Effector memory CD4-positive, alpha-beta T cell (primary cell): ENCODE data around the gene NLE1.

Source experiments
- DNase-seq, 3 donors: peaks; one replicate each; pipeline ENCODE4 v3.0.0-alpha.2; 2020
- H3K27ac ChIP-seq: 2 replicates; pipeline ENCODE4 v1.7.0; 2013; ENCODE audit warnings: mild to moderate bottlenecking, low read length, moderate library complexity; ENCODE audit not compliant: insufficient read depth, poor library complexity, severe bottlenecking
- H3K27me3 ChIP-seq: replicated peaks from 2 replicates; pipeline ENCODE4 v1.7.0; 2013; ENCODE audit warnings: mild to moderate bottlenecking, low read length; ENCODE audit not compliant: insufficient read depth, control insufficient read depth, poor library complexity, severe bottlenecking
- H3K36me3 ChIP-seq: 2 replicates; pipeline ENCODE4 v1.7.0; 2013; ENCODE audit warnings: mild to moderate bottlenecking, low read length, moderate library complexity; ENCODE audit not compliant: control insufficient read depth, insufficient read depth
- H3K4me1 ChIP-seq: 2 replicates; pipeline ENCODE4 v1.7.0; 2013; ENCODE audit warnings: low read length, mild to moderate bottlenecking; ENCODE audit not compliant: control insufficient read depth, insufficient read depth, poor library complexity, severe bottlenecking
- H3K4me3 ChIP-seq: 2 replicates; pipeline ENCODE4 v1.7.0; 2013; ENCODE audit warnings: low read length, low read depth, mild to moderate bottlenecking; ENCODE audit not compliant: insufficient read depth, poor library complexity, severe bottlenecking
- H3K9me3 ChIP-seq: 2 replicates; pipeline ENCODE4 v1.7.0; 2013; ENCODE audit warnings: mild to moderate bottlenecking, low read length, moderate library complexity; ENCODE audit not compliant: control insufficient read depth

Gene NLE1

DNA sequence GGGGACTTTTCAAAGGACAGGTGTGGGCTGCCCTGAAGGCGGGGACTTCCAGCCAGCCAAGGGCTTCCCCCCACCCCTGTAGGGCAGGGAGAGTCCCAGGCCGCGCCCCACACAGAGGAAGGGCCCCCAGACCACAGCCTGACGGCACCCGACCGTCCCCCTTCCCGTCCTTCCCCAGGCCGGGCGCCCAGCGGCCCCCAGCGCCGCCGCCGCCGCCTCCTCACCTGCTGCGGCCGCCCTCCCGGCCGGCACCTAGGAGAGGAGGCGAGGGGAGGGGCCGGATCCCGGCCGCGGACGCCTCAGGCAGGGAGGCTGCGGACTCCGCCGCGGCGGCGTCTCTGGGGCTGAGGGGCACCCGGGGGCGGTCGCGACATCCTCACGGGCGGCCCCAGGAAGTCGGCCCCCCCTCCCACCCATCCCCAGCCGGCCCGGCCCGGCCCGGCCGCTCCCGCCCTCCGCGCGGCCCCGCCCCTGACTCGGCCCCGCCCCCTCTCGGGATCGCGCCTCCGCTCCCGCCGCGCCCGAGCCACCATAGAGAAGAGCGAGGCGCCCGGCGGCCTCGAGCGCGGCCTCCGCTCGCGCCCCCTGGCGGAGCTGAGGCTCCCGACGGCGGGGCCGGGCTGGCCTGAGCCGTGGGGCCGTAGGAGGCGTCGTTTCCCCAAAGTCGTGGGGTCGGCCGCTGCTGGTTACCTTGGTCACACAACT is 53.1 kb downstream of the NLE1 start:
- Histone ChIP-seq H3K4me1 (peaks cover 18% of the 10 kb centered on the region), H3K36me3 (no peaks in the 10 kb centered on the region), H3K9me3 (no peaks in the 10 kb centered on the region), H3K27me3 (no peaks in the 10 kb centered on the region), H3K27ac (peak overlapping the region; percentile 97), H3K4me3 (peak overlapping the region; percentile 69)
- DNase-seq = peak; percentile 82 to 88 (median 84)

DNA sequence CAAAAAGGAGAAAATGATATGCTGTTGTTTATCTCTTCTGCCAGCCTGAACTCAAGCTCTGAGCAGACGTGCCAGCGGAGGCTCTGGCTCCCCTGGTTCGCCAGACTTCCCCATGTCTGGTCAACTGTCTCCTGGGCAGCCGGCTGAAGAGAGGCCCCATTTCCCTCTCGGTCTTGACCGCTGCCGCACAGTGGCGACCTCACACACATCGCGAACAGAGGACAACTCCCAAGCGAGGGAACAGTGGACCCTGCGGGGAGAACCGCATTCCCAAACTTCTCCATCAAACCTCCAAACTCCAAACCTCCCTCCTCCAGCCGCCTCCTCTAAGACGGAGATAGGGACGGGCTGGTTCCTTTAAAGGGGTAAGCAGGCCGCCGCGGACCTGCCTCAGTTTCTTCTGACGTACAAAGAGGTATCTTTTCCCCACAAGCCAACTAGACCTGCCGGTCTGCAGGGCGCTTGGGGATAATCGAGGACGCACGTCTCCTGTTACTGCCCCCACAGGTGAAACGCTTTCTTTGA is 53.7 kb downstream of the NLE1 start:
- Histone ChIP-seq H3K27ac (peak overlapping the region; percentile 97), H3K4me3 (peak overlapping the region; percentile 69), H3K36me3 (no peaks in the 10 kb centered on the region), H3K27me3 (no peaks in the 10 kb centered on the region), H3K4me1 (peaks cover 19% of the 10 kb centered on the region), H3K9me3 (no peaks in the 10 kb centered on the region)
- no peak for DNase-seq

DNA sequence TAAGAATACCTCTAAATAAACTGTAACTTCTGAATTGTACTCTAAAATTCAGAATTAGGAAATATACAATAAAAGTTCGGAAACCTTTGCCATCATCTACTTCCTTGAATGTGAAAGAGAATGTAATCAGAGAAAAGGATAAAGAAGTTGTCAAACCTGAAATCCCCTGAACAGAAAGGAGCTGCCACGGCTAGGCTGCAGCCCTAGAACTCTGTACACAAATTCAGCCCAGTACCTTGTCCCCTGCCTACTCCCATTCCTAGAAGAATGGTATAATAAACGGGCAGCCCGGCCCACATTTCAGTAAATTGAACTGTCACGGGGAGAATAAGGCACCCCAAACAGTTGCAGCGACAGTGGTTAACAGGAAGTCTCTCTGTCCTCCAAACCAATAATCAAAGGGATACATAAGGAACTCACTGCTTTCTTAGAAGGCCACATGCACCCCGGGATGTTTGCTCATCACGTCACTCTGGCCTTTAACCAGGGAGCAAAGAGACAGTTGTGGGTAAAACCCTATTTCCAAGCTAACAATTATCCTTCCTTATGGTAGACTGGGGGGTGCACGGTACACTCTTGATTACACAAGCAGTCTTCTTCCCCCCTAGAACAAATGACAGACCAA is 54.3 kb downstream of the NLE1 start:
- no peaks in the 10 kb centered on the region for H3K36me3 ChIP-seq
- peaks cover 24% of the 10 kb centered on the region for H3K4me1 ChIP-seq
- H3K9me3 ChIP-seq = no peaks in the 10 kb centered on the region
- peak overlapping the region; percentile 97 for H3K27ac ChIP-seq
- no peaks in the 10 kb centered on the region for H3K27me3 ChIP-seq
- peak overlapping the region; percentile 69 for H3K4me3 ChIP-seq
- DNase-seq = peak in 2 of 3 donors; percentile 13 to 21

DNA sequence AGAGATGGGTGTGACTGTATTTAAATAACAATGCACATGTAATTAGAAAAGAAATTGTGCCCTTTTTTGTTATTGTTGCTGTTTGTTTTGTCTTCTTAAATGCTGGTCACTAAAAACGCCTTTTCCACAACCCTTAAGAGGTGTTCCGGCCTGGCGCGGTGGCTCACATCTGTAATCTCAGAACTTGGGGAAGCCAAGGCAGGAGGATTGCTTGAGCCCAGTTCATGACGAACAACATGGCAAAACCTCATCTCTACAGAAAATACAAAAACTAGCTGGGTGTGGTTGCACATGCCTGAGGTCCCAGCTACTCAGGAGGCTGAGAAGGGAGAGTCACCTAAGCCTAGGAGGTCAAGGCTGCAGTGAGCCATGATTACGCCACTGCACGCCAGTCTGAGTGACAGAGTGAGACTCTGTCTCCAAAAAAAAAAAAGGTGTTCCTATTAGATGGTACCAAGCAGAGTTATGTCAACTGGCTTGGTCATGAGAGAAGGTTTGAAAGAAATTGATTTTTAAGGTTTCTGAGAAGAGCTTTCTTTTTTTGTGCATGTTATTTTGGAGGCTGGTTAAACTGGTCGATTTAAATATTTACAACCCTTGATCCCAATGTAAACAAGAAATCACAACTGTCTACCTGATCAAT is 55.1 kb downstream of the NLE1 start:
- Histone ChIP-seq H3K36me3 (no peaks in the 10 kb centered on the region), H3K4me1 (peaks cover 32% of the 10 kb centered on the region), H3K4me3 (peak overlapping the region; percentile 69), H3K27ac (peak overlapping the region; percentile 97), H3K9me3 (no peaks in the 10 kb centered on the region), H3K27me3 (no peaks in the 10 kb centered on the region)
- no peak for DNase-seq

DNA sequence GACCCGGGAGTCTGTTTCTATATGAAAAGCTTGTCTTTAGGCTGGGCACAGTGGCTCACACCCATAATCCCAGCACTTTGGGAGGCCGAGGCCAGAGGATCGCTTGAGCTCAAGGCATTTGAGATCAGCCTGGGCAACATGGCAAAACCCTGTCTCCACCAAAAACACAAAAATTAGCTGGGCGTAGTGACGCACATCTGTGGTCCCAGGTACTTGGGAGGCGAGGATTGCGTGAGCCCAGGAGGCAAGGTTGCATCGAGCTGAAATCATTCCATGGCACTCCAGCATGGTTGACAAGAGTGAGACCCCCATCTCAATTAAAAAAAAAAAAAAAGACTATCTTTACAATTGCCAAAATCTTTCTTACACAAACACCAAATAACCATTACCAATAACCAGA is 55.9 kb downstream of the NLE1 start:
- Histone ChIP-seq H3K27ac (no peak overlapping the region), H3K27me3 (no peaks in the 10 kb centered on the region), H3K9me3 (no peaks in the 10 kb centered on the region), H3K4me1 (peaks cover 40% of the 10 kb centered on the region), H3K36me3 (no peaks in the 10 kb centered on the region), H3K4me3 (no peak overlapping the region)
- no peak for DNase-seq

DNA sequence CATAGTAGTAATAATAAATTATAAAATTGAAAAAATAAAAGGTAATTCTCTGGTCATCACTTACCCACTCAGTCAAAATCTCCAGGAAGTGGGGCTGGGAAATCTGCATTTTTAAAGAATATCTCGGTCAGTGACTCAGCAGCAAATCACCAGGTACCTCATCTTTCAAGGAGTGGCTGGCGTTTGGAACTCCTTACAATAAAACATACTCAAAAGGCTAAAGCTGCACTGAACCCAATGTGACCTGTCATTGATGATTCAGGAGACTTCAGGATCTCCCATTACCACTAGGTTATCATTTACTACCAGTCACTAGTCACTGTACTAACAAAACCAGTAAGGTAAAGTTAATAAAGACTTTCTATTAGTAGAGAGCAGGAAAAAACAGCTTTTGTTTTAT is 57.1 kb downstream of the NLE1 start:
- H3K27ac ChIP-seq = no peak overlapping the region
- no peaks in the 10 kb centered on the region for H3K27me3 ChIP-seq
- no peak for DNase-seq
- H3K4me1 ChIP-seq = peaks cover 43% of the 10 kb centered on the region
- H3K36me3 ChIP-seq = no peaks in the 10 kb centered on the region
- no peaks in the 10 kb centered on the region for H3K9me3 ChIP-seq
- H3K4me3 ChIP-seq = no peak overlapping the region

DNA sequence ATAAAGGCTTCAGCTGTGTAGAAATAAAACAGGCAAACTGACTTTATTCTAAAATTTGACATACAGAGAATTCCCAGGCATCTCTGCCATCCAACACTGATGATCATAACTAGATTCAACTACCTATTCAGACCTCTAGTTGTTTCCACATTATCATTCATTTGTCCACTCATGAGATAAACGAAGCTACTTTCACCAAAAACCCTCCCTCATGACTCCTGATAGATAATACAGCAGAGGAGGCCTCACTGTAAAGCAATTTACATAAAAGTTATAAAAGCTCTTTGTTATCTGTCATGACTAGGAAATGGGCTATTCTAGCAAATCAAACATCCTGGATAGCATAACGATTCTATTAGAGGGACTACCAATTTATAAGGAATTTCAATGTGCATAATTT is 59.0 kb downstream of the NLE1 start:
- Histone ChIP-seq H3K4me1 (peaks cover 42% of the 10 kb centered on the region), H3K36me3 (no peaks in the 10 kb centered on the region), H3K27ac (peak overlapping the region; percentile 46), H3K27me3 (no peaks in the 10 kb centered on the region), H3K9me3 (no peaks in the 10 kb centered on the region), H3K4me3 (no peak overlapping the region)
- DNase-seq = no peak

DNA sequence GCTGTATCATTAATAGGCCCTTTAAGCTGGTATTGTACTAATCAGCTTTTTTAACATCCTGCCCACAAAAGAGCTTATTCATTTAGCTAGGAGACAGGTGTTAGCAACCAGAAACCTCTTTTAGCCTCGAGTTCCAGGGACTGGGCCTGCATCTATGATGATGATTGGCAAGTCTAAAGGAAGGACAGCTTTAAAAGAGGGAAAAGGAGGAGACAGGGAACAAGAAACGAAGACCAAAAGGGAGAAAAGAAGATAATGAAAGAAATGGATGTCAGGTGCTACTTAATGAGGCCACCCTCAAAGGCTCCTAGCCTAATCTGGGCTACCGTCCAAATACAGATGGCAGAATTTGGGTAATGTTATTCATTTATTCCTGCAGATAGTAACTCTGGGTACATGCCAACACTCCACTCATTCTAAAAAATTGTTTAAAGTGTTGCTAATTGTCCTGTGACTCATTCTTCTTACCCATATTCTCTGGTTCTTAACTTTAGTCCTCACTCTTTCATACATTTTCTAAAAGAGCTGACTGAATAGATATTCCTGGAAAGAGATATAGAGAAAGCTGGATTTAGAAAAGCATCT is 59.9 kb downstream of the NLE1 start:
- no peak for DNase-seq
- no peaks in the 10 kb centered on the region for H3K27me3 ChIP-seq
- H3K9me3 ChIP-seq = no peaks in the 10 kb centered on the region
- peaks cover 37% of the 10 kb centered on the region for H3K4me1 ChIP-seq
- H3K36me3 ChIP-seq = no peaks in the 10 kb centered on the region
- H3K27ac ChIP-seq = peak overlapping the region; percentile 46
- no peak overlapping the region for H3K4me3 ChIP-seq

DNA sequence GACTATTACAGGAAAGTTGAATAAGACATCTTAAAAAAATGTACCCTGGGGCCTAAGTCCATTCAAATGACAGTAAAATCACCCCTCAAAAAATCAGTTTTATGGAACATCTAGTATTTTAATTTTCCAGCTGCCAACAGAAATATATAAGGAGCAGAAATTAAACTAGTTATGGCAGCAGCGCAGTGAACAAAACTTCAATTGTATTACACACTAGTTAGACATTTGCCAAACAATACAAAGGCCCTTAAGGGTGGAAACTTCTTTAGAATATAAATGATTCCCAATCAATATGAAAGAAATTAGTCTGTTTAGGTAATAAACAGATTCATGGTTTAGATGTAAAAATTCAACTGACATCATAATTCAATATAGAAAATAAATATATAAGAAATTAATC is 60.5 kb downstream of the NLE1 start:
- Histone ChIP-seq H3K4me1 (peaks cover 33% of the 10 kb centered on the region), H3K4me3 (no peak overlapping the region), H3K36me3 (no peaks in the 10 kb centered on the region), H3K9me3 (no peaks in the 10 kb centered on the region), H3K27ac (peak overlapping the region; percentile 46), H3K27me3 (no peaks in the 10 kb centered on the region)
- DNase-seq = no peak

DNA sequence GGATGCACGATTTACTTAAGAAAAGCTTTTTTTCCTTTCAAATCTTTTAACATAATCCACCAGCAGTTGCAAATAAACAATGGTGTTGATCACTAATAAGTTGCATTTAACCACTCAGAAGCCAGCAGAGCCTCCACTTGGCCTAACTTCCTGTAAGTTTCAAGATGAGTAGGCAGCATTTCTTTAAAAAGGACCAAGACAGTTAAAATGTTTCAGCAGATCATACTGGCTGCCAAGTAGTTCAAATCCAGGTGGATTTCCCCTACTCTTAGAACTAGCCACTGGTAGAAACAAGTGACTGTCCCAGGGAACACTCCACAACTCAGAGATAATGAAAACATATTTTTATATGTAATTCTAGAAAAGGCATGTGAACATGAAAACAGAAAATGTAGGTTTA is 61.6 kb downstream of the NLE1 start:
- Histone ChIP-seq H3K36me3 (no peaks in the 10 kb centered on the region), H3K9me3 (no peaks in the 10 kb centered on the region), H3K4me3 (no peak overlapping the region), H3K27ac (peak overlapping the region; percentile 30), H3K4me1 (peaks cover 34% of the 10 kb centered on the region), H3K27me3 (no peaks in the 10 kb centered on the region)
- no peak for DNase-seq
